Keratinocyte (primary cell): ENCODE data around the gene PDE10A. TPM values are rescaled to one million over a fixed set of nuclear protein-coding genes. Genes with fewer than 3 reads are reported as not detected.

Experiments
- DNase-seq: peaks from one replicate; pipeline ENCODE4 v3.0.0-alpha.2; 2011; ENCODE audit warnings: low read depth, missing footprints, low spot score
- FAIRE-seq: peaks from 2 replicates; lab custom pipeline; 2011; peaks lifted over from hg19 to GRCh38; lab: Jason Lieb, UNC
- H2AFZ ChIP-seq: 2 replicates; pipeline ENCODE4 v1.6.0; 2012; ENCODE audit warnings: low read length, control low read depth, inconsistent platforms; ENCODE audit not compliant: control insufficient read depth
- H3K27ac ChIP-seq: 2 replicates; pipeline ENCODE4 v1.5.1; 2011; ENCODE audit warnings: low read length; ENCODE audit not compliant: control insufficient read depth, insufficient read depth
- H3K27me3 ChIP-seq: 3 replicates; pipeline ENCODE4 v1.6.0; 2011; ENCODE audit warnings: low read length; ENCODE audit not compliant: control insufficient read depth, insufficient read depth; ENCODE audit errors: extremely low read depth
- H3K36me3 ChIP-seq, 2 experiments: 2 replicates in 1 of 2; 3 replicates in 1 of 2; pipeline ENCODE4 v1.5.1; 2011; ENCODE audit warnings: low read length in 2 of 2, mild to moderate bottlenecking in 1 of 2; ENCODE audit not compliant: control insufficient read depth in 2 of 2, insufficient read depth in 2 of 2; ENCODE audit errors: extremely low read depth in 1 of 2
- H3K4me1 ChIP-seq: 3 replicates; pipeline ENCODE4 v1.5.1; 2011; ENCODE audit warnings: low read length; ENCODE audit not compliant: control insufficient read depth, insufficient read depth; ENCODE audit errors: extremely low read depth
- H3K4me2 ChIP-seq: 3 replicates; pipeline ENCODE4 v1.6.0; 2011; ENCODE audit warnings: low read depth, low read length; ENCODE audit not compliant: control insufficient read depth, insufficient read depth; ENCODE audit errors: extremely low read depth
- H3K4me3 ChIP-seq, 3 experiments: fragments of 200-600 bp in 1 of 3; sonication (generic) in 1 of 3; 2 replicates in 2 of 3; 3 replicates in 1 of 3; pipeline ENCODE4 v1.5.1; 2011 to 2016; ENCODE audit warnings: low read length in 3 of 3, mild to moderate bottlenecking in 3 of 3, control low read depth in 2 of 3, inconsistent platforms in 1 of 3, low read depth in 1 of 3, mixed read lengths in 1 of 3, mixed run types in 1 of 3, moderate library complexity in 1 of 3; ENCODE audit not compliant: control insufficient read depth in 2 of 3, insufficient read depth in 2 of 3; ENCODE audit errors: extremely low read depth in 1 of 3
- H3K79me2 ChIP-seq: 2 replicates; pipeline ENCODE4 v1.6.0; 2012; ENCODE audit warnings: low read length; ENCODE audit not compliant: control insufficient read depth, insufficient read depth
- H3K9ac ChIP-seq: 3 replicates; pipeline ENCODE4 v1.6.0; 2011; ENCODE audit warnings: low read length; ENCODE audit not compliant: control insufficient read depth, insufficient read depth; ENCODE audit errors: extremely low read depth
- H3K9me1 ChIP-seq: 3 replicates; pipeline ENCODE4 v1.6.0; 2011; ENCODE audit warnings: low read length; ENCODE audit not compliant: control insufficient read depth, insufficient read depth; ENCODE audit errors: extremely low read depth
- H3K9me3 ChIP-seq: 2 replicates; pipeline ENCODE4 v1.5.1; 2012; ENCODE audit warnings: low read depth, low read length; ENCODE audit not compliant: control insufficient read depth
- H4K20me1 ChIP-seq: 3 replicates; pipeline ENCODE4 v1.6.0; 2011; ENCODE audit warnings: low read length; ENCODE audit not compliant: control insufficient read depth, insufficient read depth; ENCODE audit errors: extremely low read depth
- EZH2 ChIP-seq: IDR thresholded peaks from one replicate; pipeline ENCODE4 v1.6.1; 2012; ENCODE audit warnings: inconsistent platforms, mild to moderate bottlenecking, low read length, moderate library complexity
- dilution Hi-C: fragments of 300-500 bp; cut with MboI; formaldehyde crosslinking; loops from one replicate; pipeline ENCODE4 v1.7.0; 2020; ENCODE audit warnings: low sequenced_read_pairs; ENCODE audit not compliant: extremely low pct_ligation_motif_present
- polyA plus RNA-seq, 5 experiments: library from polyadenylated mRNA; depleted of rRNA in 3 of 5; stranded (reverse) in 3 of 5; stranded (forward) in 1 of 5; unstranded in 1 of 5; fragments of >200 nt; gene quantifications; 1 replicate in 1 of 5; 2 replicates in 3 of 5; 3 replicates in 1 of 5; pipeline versions ENCODE4 v1.2.1 to v1.2.3, GENCODE V29; 2011 to 2012; ENCODE audit warnings: missing spikeins in 2 of 5, low read depth in 1 of 5, low replicate concordance in 1 of 5
- TF ChIP-seq, protein P1 (sequence below), 3 experiments: IDR thresholded peaks in 1 of 3; conservative IDR thresholded peaks in 1 of 3; optimal IDR thresholded peaks in 1 of 3; 2 replicates in 2 of 3; 3 replicates in 1 of 3; pipeline versions ENCODE3 to v1.5.1; 2011; ENCODE audit warnings: low read length in 3 of 3, mild to moderate bottlenecking in 3 of 3, moderate library complexity in 2 of 3, control low read depth in 1 of 3, inconsistent platforms in 1 of 3; ENCODE audit not compliant: insufficient read depth in 2 of 3; ENCODE audit errors: extremely low read depth in 1 of 3

The PDE10A gene
- polyA plus RNA-seq, 1 donor (not counting 4 experiments of a cell fraction or from before 2014, with no cell fraction given) = not detected

DNA sequence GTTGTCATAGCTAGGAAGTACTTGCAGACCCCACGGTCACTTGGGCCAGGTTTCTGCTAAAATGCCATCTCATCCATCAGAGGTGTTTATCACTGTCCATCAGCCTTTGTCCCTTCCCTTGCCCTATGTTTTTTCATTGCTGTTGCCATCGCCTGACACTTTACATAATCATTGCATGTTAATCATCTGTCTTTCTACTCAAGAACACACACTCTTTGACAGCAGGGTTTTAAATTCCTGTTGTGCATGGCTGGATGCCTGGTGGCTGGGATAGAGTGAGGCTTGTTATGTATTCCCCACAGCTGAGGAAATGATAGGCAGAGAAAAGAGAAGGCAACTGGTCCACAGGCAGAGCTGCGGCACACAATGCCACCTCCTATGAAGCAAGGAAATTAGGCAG, 341.9 kb downstream of the PDE10A start:
- Histone ChIP-seq H3K27me3 (no peaks in the 10 kb centered on the region), H3K9ac (no peak overlapping the region), H3K9me3 (no peaks in the 10 kb centered on the region), H3K4me3 (no peak overlapping the region), H4K20me1 (no peaks in the 10 kb centered on the region), H3K4me2 (no peak overlapping the region), H2AFZ (no peak overlapping the region), H3K36me3 (no peaks in the 10 kb centered on the region), H3K9me1 (no peaks in the 10 kb centered on the region), H3K4me1 (no peaks in the 10 kb centered on the region), H3K27ac (no peak overlapping the region), H3K79me2 (no peaks in the 10 kb centered on the region)
- dilution Hi-C loops = no loop called here
- no peak for FAIRE-seq
- no peak for DNase-seq
- TF ChIP-seq, protein P1, sequence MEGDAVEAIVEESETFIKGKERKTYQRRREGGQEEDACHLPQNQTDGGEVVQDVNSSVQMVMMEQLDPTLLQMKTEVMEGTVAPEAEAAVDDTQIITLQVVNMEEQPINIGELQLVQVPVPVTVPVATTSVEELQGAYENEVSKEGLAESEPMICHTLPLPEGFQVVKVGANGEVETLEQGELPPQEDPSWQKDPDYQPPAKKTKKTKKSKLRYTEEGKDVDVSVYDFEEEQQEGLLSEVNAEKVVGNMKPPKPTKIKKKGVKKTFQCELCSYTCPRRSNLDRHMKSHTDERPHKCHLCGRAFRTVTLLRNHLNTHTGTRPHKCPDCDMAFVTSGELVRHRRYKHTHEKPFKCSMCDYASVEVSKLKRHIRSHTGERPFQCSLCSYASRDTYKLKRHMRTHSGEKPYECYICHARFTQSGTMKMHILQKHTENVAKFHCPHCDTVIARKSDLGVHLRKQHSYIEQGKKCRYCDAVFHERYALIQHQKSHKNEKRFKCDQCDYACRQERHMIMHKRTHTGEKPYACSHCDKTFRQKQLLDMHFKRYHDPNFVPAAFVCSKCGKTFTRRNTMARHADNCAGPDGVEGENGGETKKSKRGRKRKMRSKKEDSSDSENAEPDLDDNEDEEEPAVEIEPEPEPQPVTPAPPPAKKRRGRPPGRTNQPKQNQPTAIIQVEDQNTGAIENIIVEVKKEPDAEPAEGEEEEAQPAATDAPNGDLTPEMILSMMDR (optimal IDR thresholded peaks at IDR 0.05 in 1 of 3, IDR thresholded peaks at IDR 0.05 in 1 of 3, conservative IDR thresholded peaks at IDR 0.05 in 1 of 3; ENCODE audit: extremely low read depth in 1 of 3, insufficient read depth in 2 of 3, low read length in 3 of 3) = no peak
- TF ChIP-seq EZH2 = no peak

DNA sequence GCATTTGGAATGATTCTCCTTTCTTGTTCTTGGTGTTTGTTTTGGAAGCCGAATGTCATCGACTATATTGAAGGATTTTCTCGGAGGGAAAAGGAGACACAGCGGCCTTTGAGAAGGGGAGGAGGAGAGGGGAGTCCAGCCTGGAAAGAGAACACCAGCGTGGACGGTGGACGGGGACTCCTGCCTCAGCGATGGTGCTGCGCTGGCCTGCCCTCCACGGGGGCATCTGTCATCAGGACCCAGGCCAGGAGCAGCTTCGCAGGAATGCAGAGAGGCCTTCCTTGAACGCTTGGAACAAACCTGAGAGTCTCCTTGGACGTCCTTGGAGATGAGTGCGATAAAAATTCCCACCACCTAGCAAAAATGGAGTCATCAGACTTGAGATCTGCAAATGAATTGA, 345.3 kb downstream of the PDE10A start:
- FAIRE-seq (no peak), DNase-seq (no peak)
- dilution Hi-C loops = no loop called here
- H3K36me3 ChIP-seq = no peaks in the 10 kb centered on the region
- H4K20me1 ChIP-seq = no peaks in the 10 kb centered on the region
- H3K9me3 ChIP-seq = no peaks in the 10 kb centered on the region
- H3K4me2 ChIP-seq = no peak overlapping the region
- H3K9ac ChIP-seq = no peak overlapping the region
- H3K9me1 ChIP-seq = no peaks in the 10 kb centered on the region
- H3K27ac ChIP-seq = no peak overlapping the region
- H3K4me3 ChIP-seq = no peak overlapping the region
- no peaks in the 10 kb centered on the region for H3K27me3 ChIP-seq
- no peak for TF ChIP-seq EZH2
- TF ChIP-seq, protein P1 (optimal IDR thresholded peaks at IDR 0.05 in 1 of 3, IDR thresholded peaks at IDR 0.05 in 1 of 3, conservative IDR thresholded peaks at IDR 0.05 in 1 of 3; ENCODE audit: extremely low read depth in 1 of 3, insufficient read depth in 2 of 3, low read length in 3 of 3) = no peak
- no peaks in the 10 kb centered on the region for H3K4me1 ChIP-seq
- no peaks in the 10 kb centered on the region for H3K79me2 ChIP-seq
- H2AFZ ChIP-seq = no peak overlapping the region
